Endometrium (tissue), 2 donors: Measurements from ENCODE around the gene GPD2.
"Not testable (repeated sequence)": the region's sequence is repeated elsewhere in the genome, so short reads cannot be mapped to it uniquely, and the experiment has no call there.

Source experiments
- FAIRE-seq: peaks from 2 replicates; lab custom pipeline; 2012; peaks lifted over from hg19 to GRCh38; lab: Jason Lieb, UNC
- donor health status: control.
- donor health status: control.

Gene GPD2

DNA sequence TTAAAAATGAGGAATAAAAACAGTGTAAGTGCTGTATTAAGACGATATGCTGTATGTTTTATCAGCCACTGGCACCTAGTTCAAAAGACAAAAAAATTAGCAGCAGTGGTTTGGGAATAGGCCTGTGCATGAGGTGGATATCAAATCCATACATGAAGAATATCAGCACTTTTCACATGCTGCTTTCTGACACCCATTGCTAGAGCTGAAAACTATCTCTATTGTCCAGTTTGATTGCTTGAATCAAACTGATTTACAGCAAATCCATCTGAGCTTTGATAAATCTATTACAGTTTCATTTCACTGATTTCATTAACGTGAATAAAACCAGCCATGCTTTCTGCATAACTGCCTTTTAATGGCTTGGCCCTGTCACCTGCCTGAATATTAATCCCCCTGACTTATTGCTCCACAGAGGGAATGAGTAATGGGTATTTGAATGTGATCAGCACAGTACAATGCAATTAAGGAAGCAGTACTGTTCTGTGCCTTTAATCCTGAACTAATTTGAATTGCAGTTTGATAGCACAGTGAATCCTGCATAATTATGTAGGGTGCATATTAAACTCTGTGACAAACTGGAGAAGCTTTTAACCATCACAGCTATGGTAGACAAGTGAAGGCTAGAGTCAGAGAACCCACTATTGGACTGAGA, 154.0 kb downstream of the GPD2 start:
- no peak for FAIRE-seq

DNA sequence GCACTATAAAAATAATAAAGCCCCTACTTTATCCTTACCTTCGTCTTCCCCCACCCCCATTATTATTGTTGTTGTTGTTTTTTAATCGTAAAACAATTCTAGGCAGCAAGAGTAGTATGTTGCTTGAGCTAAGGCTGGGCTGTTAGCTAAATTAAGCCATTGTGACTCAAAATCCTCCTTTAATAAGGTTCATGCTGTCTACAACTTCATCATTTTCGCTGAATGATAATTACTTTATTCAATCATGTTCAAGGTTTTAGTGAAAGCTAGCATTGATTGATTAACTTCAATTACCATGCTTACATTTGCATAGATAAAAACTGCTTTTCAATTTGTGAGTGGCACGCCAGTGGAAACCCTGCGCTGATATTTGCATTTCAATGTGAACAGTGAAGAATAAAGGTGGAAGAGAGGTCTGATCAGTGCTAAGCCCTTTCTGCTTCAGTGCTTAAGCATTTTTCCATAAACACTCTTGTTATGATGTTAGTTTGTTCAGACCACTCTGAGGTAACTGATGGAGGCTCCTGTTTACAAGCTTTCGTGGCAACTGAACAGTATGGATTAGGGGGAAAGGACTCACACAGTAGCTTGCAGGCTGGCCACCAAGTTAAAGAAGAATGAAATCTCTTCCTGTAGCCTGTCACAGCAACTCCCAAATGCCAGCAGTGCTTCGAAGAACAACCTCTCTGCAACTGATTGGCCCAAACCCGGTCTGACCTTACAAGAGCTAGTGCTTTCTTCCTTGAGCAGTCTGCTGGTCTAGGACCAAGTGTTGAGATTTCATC, 156.8 kb downstream of the GPD2 start:
- no peak for FAIRE-seq

DNA sequence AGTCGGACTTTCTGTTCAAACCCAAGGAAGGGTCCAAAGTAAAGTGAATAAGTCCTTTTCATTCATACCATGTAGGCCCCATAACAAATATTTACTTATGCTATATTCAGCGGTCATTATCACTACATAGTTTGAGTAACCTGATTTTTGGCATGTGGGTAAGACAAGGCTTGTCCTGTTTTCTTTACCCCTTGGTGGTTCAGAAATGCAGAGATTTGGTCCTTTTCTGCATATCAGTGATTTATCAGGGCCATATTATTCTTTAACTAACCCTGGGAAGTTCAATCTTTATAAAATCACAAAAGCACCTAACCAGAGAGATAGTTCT, 157.4 kb downstream of the GPD2 start:
- FAIRE-seq = no peak

DNA sequence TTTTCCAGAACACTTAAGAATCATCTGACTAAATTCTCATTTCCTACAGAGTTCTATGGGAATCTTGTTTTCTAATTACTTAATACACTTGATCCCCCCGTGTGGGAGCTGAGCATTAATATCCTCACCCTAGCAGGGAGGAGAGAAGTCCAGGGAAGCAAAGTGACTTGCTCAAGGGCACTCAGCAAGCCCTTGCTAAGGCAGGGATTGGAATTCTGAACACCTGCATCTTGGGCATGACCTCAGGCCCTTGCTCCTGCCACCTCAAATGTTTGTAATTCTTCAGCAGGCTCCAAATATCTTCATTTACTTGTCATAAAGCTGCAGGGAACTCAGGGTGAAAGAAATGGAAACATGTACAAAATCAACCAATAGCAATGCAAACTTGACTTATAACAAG, 162.4 kb downstream of the GPD2 start:
- no peak for FAIRE-seq

DNA sequence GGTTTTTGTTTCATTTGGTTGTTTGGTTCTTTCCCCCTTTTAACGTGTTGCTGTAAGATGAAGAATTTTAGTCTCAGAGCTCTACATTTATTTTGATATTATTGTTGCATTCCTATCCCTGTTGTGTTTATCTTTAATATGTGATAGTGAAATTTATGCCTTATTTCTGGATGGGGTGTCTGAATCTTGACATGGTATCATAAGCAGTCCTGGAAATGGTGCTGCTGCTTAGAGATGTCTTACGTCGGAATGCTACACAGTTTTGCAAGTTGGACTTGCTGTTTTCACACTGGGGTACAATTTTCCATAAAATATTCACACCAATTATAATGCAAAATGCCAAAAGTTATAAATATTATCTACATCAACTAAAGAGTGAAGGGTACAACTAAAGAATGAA, 164.0 kb downstream of the GPD2 start:
- FAIRE-seq = no peak

DNA sequence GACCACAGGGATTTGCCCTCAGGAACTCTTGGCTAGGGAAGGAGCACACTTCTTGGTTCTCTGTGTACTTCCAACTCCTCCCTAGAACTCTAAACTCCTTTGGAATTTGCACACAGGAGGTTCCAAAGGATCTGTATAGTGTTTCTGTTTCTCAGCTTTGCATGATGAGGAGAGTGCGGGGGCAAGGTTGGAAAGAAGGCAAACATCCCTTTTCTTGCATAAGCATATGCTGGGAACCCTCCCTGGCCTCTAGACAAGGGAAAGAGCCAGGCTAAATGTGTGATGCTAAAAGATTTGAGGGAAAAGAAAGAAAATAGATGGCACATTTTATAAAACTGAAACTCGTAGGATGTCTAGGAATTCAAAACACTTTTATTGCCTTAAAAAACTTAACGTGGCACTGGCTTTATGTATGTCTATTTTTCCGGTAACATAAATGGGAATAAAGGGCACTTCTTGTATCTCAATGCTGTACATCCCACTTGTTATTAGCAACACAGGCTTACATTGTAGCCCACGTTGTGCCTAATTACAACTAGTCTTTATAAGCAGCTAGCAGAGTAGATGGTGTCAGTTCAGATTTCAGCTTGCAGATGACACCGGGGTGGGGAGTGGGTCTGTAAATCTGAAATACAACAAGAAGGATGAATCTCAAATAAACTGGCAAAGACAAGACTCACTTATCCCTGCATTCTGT, 165.8 kb downstream of the GPD2 start:
- FAIRE-seq = no peak

DNA sequence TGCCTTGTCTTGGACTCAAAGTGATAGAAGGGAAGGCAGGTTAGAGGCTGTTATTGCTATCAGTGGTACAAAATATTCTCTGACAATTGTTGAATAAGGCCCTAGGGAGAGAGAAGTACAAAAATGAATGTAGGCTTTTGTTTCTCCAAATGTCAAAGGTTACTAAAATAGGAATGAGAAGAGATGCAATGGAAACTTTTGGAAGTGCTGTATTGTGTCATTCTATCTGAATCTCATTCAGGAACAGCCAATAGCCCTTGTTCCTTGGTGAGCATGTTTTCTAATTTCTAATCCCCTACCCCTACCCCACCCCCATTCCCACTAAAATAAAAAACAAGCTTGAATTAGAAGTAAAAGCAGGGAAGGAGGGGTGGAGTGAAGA, 166.4 kb downstream of the GPD2 start:
- FAIRE-seq = no peak

DNA sequence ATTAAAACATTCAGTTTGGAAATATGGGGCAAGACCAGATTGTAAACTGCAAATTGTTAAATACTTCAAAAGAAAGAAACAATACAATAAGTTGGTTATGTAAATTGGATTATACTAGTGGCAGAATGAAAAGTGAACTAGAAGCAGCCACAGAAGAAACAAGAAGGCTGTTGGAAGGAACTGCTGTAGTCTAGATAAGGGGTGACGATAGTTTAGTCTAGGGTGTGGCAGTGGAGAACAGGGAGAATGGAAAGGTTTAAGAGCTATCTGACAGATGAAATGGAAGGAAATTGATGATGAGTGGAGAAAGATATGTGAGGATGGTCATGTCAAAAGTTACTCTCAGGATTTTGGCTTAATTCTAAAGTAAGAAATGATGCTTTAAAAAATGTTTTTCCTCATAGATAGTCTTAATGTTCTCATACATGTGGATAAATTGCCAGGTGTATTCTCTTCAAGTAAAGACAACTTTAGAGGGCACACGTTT, 179.7 kb downstream of the GPD2 start:
- FAIRE-seq = no peak

DNA sequence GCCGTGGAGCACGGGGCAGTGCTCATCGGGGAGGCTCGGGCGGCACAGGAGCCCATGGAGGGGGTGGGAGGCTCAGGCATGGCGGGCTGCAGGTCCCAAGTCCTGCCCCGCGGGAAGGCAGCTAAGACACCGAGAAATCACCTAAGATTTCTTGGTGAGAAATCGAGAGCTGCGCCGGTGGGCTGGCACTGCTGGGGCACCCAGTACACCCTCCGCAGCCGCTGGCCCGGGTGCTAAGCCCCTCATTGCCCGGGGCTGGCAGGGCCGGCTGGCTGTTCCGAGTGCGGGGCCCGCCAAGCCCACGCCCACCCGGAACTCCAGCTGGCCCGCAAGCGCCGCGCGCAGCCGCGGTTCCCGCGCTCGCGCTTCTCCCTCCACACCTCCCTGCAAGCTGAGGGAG, 181.9 kb downstream of the GPD2 start:
- FAIRE-seq = not testable (repeated sequence)

DNA sequence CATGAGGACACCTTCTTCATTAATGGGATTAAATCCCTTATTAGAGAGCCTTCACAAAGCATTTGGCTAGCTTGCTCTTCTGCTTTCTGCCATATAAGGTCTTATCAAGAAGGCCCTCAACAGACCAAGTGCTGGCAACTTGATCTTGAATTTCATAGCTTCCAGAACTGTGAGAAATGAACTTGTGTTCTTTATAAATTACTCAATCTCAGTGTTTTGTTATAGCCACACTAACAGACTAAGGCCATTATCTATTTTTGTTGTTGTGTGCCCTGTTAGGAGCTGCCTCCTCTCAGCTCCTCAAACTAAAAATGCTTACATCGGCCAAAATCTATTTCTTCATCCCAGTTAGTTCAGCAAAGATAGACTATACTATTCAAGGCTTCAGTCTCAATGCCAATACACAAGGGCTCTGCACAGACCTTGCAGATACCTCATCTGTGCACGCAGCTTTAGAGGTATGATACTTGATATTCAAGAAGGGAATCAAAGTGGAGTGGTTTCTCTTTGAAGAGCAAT, 182.9 kb downstream of the GPD2 start:
- no peak for FAIRE-seq

DNA sequence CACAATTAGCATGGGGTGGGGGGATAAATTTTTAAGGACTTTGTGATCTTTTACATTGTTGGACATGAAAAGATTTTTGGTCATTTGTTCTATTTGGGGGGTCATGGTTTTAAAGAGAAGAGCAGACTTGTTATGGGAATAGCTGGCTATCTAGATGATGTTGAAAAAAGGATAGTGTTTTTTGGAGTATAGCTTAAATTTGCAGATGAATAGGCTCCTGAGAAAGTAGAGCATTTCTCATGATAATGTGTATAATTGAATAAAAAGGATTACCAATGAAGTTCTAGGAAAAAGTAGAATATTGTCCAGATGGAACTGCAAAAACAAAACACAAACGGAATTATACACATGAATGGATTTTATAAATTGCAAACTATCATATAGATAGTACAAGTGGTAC, 186.3 kb downstream of the GPD2 start:
- no peak for FAIRE-seq

DNA sequence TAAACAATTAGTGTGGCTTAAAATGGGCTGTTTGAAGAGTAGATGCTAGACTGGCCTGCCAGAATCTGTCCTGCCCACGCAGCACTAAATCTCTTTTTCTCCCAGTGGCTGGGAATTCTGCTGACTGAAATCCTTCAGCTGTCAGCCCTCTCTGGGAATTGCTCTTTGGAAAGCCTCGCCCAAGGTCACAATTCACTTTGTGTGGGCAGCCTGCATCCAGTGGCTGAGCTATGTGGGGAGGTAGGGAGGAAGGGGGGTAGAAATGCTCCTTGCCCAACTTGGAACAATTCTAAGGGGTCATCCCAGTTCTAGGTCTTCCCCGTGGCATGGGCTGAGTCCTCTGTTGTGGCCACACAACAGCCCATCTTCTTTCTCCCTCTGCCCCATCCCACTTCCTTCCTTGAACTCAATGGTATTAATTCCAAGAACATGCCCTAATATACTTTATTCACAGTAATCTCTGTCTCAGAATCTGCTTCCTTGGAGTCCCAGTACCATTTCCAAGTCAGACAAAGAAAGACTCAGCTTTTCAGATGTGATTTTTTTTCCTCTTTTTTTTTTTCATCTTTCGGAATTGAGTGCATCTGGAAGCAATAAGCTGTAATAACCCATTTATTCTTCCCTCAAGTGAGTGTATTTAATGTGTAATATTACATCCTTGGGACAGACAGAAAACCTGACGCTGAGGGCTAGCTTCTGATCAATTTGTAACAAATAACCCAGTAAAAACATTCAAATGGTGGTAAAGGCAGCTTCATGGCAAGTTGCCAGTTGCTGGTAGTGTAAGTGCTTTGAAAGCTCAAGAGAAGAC, 189.4 kb downstream of the GPD2 start:
- no peak for FAIRE-seq

DNA sequence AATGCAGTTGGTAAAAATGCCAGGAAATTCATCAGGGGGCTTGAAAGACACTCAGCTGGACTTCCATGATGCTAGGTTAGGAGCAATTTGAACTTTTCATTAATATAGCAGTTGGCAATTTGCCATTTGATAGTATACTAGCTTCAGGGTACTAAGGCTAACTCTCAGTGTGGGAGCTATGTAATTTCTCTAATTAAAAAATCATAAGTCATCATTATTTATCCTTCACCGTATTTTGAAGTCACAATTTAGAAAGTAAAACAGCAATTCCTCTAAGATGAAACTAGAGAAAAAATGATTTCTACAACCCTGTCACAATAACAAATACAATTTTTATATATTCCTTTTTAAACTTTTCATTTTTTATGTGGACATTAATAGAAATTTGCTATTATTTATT, 190.8 kb downstream of the GPD2 start:
- FAIRE-seq = no peak

DNA sequence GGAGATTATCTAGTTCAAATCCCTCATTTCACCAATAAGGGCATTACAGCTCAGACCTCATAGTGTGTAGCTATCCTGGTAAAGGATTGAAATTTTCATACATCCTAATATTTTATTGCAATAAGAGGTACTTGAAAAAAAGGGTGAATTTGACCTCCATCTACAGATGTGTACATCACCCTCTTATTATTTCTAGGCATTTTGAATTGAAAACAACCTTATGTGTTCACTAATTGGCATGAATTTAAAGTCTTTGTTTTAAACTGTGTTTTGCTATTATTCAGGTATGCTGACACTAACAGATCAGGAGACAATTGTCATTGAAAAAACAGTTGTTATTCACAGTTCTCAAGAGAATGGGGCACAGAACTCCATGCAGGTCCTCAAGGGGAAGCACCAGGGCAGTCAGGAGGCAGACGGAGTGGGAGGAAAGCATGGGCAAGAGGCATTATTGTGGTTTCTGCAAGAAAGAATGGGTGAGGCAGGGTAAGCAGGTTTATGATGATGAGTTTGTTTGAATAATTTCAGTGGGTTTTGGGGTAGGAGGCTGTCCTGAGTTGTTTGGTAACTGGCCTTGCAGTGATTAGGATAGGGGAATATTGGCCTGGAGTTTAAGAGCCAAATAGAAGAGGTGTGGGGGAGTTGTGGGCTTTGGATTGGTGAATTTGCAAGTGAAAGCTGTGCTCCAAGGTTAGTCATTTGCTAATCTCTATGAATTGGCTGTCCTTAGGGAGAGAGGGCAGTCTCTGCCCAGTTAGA, 194.6 kb downstream of the GPD2 start:
- FAIRE-seq = no peak

DNA sequence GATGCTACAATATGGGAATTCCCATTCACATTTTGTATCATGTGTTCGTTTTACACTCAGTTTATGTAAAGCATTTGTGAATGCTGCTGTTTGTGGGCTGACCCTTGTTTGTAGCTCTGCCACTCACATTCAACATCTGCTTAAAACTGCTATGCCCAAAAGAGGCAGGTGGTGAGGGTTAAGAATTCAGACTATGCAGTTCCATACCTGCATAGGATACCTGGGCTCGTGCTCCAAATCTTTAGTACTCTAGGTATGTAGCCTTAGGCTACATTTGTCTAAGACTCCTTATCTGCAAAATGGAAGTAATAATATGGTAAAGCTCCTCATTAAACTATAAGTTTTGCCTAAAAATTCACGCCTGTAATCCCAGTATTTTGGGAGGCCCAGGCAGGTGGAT, 199.5 kb downstream of the GPD2 start:
- FAIRE-seq = no peak
